GM19372 (cell line): ENCODE data around the gene SLC9A8.
"Not testable (repeated sequence)": the region's sequence is repeated elsewhere in the genome, so short reads cannot be mapped to it uniquely, and the experiment has no call there.

Experiments
- ATAC-seq: cut with Tn5 transposase; IDR thresholded peaks from one replicate; pipeline ENCODE4 v1.9.1; 2021; ENCODE audit warnings: mild to moderate bottlenecking, low read depth, moderate library complexity; ENCODE audit not compliant: unreplicated experiment

SLC9A8 gene

DNA sequence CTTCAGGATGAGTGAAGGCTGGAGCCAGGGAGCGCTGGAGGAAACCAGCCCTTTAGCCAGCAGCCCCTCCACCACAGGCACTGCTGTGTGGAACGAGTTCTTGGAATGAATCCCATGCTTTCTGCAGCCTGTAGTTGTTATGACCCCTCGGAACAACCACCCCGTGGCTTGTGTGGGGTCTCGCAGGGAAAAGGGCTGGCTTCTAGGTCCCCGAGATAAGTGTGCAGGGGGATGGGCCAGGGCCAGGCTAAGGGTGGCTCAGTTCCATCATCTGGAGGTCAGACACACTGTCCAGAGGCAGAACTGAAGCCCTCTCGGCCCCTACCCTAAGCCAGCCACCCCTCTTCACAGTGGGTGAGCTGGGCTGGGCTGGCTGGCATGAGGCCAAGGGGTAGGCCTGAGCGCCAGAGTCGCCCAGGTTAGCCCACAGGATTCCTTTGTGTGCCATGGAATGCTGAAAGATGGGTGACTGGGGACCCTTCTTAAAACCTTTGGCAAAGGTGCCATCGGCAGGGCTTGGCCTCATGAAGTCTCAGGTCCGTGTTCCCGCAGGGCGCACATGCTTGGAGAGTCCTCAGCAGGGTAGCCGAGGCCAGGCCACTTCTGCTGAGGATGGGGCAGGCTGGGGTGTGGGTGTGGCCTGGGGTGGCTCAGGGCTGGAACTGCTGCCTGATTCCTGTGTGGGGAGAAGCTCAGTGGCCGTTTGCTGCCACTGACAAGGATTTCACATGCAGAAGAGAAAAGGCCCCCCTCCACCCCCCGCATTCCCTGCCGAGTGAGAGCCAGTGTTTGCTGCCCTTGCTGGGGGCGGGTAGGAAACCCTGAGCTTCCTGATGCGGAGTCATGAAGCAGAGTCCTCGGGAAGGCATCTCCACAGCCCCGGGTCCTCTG lies 78.1 kb downstream of the SLC9A8 start:
- no peak for ATAC-seq

DNA sequence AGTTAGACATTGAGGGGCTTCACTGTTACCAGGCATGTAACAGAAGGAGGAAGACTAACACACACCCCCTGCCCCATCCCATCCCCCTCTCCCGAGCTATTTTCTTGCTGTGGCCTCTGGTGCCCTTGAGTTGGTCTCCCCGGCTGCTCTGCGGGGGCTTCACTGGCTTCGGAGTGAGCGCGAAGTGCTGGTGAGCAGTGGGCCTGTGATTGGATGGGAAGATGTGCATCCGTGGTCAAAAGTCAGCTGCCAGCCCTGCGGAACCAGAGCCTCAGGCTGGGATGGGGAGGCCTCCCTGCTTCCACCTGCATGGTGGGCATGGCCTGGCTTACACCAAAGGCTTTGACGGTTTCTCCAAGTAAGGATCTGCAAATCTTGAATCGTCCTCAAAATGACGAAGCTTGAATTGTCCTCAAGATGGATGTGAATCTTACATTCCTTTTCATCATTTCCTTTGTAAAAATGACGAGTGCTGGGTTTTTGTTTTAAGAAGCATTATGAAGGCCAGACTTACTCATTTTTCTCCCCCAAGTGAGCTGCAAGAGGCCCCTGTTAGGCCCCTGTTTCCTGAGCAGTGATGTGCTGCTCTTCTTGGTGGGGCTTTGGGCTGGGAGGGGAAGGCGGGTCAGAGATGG lies 79.0 kb downstream of the SLC9A8 start:
- no peak for ATAC-seq

DNA sequence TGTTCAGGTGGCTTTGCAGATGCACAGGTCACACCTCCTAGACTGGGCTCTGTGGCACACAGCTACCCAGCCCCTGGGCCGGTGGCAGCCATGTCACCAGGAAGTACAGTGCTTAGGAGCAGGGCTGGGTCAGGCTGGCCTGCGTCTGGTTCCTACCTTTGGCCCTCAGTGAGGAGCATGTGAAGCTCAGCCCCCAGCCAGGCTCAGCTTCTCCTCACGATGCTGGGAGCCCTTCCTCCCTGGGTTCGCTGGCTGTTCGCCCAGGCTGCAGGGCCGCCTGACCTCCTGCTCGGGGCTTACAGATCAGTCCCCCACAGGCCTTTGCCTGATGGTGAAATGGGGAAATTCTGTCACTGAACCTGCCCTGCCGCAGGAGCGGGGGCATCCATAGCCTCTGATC lies 79.6 kb downstream of the SLC9A8 start:
- no peak for ATAC-seq

- no peak for ATAC-seq
Measured at GRCh38 chr20:49892817-49893216, 80.2 kb downstream of the SLC9A8 start.

DNA sequence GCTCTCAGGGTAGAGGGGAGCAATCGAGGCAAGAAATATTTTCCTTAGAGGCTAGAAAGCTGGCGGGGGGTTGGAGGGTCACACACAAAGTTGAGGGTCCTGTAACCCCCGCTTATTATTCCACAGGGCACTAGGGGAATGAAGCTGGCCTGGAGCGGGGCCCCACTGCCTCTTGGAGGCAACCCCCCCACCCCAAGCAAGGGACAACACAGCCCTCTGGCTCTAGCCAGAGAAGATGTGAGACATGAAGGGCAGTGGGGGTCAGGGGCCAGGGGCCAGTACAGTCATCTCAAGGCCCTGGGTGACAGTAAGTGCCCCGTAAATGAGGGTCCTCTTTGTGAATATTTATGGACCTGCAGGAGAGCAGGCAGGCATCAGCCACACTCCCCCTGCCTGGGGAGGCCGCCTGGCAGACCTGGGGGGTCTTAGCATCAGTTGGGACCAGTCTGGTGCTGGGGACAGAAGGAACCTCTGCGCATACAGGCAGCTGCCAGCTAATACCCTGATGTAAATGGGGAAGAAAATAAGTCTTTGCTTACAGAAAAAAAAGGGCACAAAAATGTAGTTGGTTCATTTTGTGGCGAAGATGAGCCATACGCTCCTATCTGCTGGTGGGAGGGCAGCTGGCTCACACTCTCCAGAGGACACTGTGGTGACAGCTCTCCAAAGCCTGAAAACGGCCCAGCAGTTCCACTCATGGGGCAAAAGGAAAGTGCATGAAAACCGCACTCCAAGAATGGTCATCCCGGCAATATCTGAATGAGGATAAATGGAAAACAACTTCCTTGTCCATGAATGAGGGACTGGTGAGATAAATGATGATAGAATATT lies 80.8 kb downstream of the SLC9A8 start:
- no peak for ATAC-seq

- no peak for ATAC-seq
Measured at GRCh38 chr20:49894073-49894470, 81.4 kb downstream of the SLC9A8 start.

GRCh38 chr20:49895474-49896093 lies 83.0 kb downstream of the SLC9A8 start:
- ATAC-seq, result not testable (repeated sequence)

GRCh38 chr20:49896204-49896603 lies 83.6 kb downstream of the SLC9A8 start:
- ATAC-seq, result no peak

- no peak for ATAC-seq
Measured at GRCh38 chr20:49899541-49900383, 87.1 kb downstream of the SLC9A8 start.

DNA sequence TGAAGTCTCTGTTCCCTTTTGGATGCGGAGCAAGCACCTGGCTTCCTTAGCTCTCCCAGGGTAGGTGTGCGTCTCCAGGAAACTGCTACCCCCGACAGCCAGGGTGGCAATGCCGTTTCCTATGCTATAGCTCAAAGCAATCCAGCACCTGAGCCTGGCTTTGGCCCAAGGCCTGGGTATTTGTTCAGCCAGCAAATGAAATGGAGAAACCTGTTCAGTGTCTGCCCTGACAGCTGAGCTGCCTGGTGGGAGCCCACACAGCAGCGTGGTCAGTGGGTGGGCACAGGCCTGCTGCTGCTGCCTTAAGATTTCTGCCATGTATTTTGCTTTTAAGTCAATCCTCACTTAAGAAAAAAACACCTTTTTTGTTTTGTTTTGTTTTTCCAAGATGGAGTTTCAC lies 89.0 kb downstream of the SLC9A8 start:
- no peak for ATAC-seq

- no peak for ATAC-seq
Measured at GRCh38 chr20:49904440-49905214, 92.0 kb downstream of the SLC9A8 start.

DNA sequence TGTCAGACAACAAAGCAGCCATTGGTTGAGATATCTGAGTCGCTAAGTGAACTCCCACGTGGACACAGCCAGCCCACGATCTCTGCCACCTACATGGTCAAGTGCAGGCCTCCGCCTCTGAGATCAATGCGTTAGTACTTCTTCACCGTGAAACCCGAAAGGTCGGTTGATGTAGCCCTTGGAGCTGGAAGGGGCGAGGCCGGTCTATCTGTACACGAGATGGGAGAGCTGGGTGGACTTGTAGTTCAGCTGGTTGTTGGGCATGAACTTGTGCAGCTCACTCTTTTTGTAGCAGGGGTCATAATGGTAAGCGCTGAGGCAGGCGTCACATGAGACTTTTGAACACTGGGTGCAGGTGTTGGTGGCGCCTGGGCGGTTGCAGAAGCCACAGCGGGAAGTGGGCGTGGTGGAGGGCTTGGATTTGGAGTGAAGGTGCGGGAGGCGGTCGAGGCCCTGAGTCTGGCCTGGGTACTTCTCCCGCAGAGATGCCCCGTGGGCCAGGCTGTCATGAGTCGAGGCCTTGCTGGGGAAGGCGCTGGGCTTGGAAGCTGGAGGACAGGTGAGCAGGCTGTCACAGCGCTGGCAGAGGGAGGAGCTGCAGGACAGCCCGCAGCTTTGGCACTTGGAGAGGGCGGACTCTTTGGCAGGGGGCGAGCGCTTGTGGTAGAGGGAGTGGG lies 92.9 kb downstream of the SLC9A8 start:
- no peak for ATAC-seq

DNA sequence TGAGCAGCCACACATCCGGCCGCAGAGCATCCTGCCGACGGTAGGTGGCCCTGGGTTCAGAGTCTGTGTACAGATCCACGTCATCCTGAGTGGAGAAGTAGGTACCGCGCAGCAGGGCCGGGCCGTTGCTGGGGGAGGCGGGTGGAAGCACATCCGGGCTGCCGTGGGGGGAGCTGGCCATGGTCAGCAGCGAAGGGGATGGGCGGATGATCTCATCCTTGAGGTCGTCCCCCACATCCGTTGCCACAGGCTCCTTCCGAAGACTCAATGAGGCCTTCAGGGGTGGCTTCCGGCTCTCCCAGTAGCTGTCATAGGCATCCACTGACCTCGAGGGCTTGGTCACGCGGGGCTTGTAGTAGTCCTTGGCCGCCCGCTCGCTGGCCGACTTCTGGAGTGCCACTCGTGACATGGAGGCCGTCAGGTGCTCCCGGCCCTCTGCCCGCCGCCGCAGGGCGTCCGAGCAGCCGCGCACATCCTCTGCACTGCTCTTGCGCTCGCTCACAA lies 93.5 kb downstream of the SLC9A8 start:
- no peak for ATAC-seq

DNA sequence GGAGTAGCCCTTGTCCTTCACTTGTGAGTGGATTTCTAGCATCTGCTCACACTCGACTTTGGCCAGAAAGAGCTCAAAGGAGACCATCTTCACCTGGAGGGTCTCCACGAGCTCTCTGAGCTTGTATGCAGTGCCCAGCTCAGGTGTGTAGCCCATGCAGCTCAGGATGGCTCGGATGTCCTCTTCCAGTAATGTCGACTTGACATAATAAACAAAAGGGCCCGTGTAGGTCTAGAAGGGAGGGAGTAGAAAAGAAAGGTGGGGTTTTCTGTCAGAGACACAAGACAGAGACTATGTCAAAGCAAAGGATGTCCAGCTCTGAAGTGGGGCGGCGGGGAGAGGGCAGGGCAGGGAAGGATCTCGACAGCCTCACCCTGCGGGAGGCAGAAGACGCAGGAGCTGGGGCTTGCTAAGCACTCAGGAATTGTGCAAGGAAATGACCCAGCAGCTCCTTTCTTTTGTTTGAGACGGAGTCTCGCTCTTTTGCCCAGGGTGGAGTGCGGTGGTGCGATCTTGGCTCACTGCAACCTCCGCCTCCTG lies 94.1 kb downstream of the SLC9A8 start:
- no peak for ATAC-seq

DNA sequence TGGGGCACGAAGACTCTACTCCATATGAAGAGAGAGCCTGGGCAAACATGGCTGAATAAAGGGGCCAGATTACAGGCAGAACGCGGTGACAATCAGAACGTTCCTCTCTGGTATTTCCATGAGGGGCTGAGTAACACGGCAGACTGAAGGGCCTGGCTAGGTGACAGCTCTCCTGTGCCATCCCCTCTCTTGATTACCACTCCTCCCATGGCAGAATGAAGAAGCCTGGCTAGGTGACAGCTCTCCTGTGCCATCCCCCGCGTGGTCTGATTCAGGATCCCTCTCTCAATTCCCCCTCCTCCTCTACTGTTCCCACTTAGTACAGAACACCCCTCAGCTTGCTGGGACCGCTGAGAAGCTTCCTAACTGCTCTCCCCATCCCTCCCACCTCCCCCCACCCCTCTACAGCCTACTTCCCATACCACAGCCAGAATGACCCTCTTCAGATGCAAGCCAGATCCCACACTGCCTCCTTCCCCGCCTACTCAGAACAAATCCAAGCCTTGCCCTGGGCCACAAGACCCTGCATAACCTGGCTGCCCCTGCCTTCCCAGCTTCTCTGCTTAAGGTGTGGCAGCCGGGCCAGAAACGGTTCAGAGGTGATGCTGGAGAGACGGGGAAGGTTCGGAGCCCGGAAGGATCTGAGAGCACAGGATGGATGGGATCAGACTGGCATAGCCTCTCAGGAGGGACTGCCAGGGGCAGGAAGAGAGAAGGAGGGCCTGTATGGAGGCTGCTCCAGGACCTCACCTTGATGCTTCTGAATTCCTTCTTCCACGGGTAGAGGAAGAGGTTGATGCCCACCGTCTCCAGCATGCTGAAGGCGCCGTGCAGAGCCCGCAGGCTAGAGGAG lies 95.0 kb downstream of the SLC9A8 start:
- ATAC-seq, result no peak

DNA sequence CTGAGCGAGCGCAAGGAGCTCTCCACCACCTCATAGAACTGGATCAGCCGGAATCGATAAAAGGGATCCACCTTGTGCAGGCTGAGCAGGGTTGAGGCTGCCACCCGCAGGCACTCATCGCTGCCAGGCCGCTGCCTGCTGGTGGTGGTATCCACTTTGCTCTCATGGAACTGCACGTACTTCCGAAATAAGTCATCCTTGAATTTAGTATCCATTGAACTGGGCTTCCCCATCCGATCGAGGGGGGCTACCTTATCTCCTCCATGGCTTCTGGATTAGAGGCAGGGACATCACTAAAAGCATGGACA lies 95.6 kb downstream of the SLC9A8 start:
- no peak for ATAC-seq
